HepG2 (cell line): Measurements from ENCODE around the gene ASH1L. TPM values are rescaled to one million over a fixed set of nuclear protein-coding genes. Genes with fewer than 3 reads are reported as not detected.

Experiments used
- ARID2 ChIP-seq: sonication (generic); formaldehyde crosslinking; IDR thresholded peaks from 2 replicates; pipeline ENCODE4 v1.8.1; 2022; ENCODE audit warnings: mild to moderate bottlenecking, missing genetic modification reagents, borderline replicate concordance
- CREBL2 ChIP-seq: sonication (generic); formaldehyde crosslinking; IDR thresholded peaks from 2 replicates; pipeline ENCODE4 v1.8.1; 2023; ENCODE audit warnings: missing genetic modification reagents, mild to moderate bottlenecking, borderline replicate concordance
- HIC2 ChIP-seq: sonication (generic); formaldehyde crosslinking; IDR thresholded peaks from 2 replicates; pipeline ENCODE4 v1.9.0; 2022; ENCODE audit warnings: low read depth, missing genetic modification reagents
- PBX2 ChIP-seq: IDR thresholded peaks from 2 replicates; pipeline ENCODE4 v1.6.1; 2016; ENCODE audit warnings: control low read depth
- PCBP2 ChIP-seq: fragments of 200-400 bp; formaldehyde crosslinking; optimal IDR thresholded peaks from 2 replicates; pipeline ENCODE3; 2018; ENCODE audit warnings: low read length, low read depth; ENCODE audit not compliant: poor library complexity, severe bottlenecking
- ZNF432 ChIP-seq: sonication (generic); formaldehyde crosslinking; IDR thresholded peaks from 2 replicates; pipeline ENCODE4 v1.5.0; 2020; ENCODE audit warnings: missing genetic modification reagents, mild to moderate bottlenecking, borderline replicate concordance
- ZNF709 ChIP-seq: sonication (generic); formaldehyde crosslinking; IDR thresholded peaks from 2 replicates; pipeline ENCODE4 v1.5.0; 2020; ENCODE audit warnings: mild to moderate bottlenecking, missing genetic modification reagents
- ZNF747 ChIP-seq: sonication (generic); formaldehyde crosslinking; IDR thresholded peaks from 2 replicates; pipeline ENCODE4 v1.8.1; 2023; ENCODE audit warnings: missing genetic modification reagents, mild to moderate bottlenecking, borderline replicate concordance
- polyA plus RNA-seq, 8 experiments: library from polyadenylated mRNA; depleted of rRNA in 3 of 8; stranded (reverse) in 7 of 8; unstranded in 1 of 8; fragments of >200 nt; fragmentation: Illumina TruSeq in 4 of 8; extraction: Trizol in 4 of 8; gene quantifications; 2 replicates each; pipeline versions ENCODE4 v1.2.1 to v1.2.3, GENCODE V29; 2011 to 2016; ENCODE audit warnings: low read depth in 4 of 8, missing spikeins in 1 of 8, mixed read lengths in 1 of 8; ENCODE audit not compliant: insufficient read depth in 1 of 8
- total RNA-seq, 5 experiments: library from RNA; depleted of rRNA; stranded (reverse); fragments of >200 nt; fragmentation: Illumina TruSeq; extraction: Trizol; gene quantifications; 2 replicates each; pipeline ENCODE4 v1.2.3, GENCODE V29; 2016; ENCODE audit warnings: low read depth in 1 of 5
- TF ChIP-seq, protein P1 (sequence below): sonication (generic); formaldehyde crosslinking; IDR thresholded peaks from 2 replicates; pipeline ENCODE4 v1.5.0; 2020; ENCODE audit warnings: mild to moderate bottlenecking, missing genetic modification reagents
- TF ChIP-seq, protein P2 (sequence below): sonication (generic); formaldehyde crosslinking; IDR thresholded peaks from 2 replicates; pipeline ENCODE4 v1.4.0; 2020; ENCODE audit warnings: missing genetic modification reagents, borderline replicate concordance

Gene ASH1L
- total and polyA plus RNA-seq, 2 of the 13 experiments (the other 11 are each of a cell fraction or from before 2014, with no cell fraction given): 10.2 to 15.3 TPM

DNA sequence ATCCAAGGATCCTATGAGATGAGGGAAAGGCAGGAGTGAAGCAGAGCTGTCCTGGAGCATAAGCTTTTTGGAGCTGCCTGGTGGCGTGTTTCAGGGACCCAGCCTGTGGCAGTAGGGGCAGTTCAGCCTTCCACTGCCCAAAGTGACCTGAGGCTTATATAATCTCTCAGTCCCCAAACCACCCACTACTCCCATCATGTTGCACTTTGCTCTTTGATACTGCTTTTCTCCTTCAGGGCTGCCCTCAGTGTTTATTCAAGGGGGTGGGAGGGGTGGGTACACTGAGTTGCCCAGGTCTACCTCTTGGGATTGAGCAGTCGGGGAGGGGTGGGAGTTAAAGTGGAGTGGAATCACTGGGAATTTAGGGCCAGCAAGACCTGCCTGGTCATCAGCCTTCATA is 276.1 kb downstream of the ASH1L start (continued):
- TF ChIP-seq ZNF747 (no peak), ARID2 (CRISPR knock-in tag) (no peak), PBX2 (CRISPR knock-in tag) (no peak), CREBL2 (no peak), HIC2 (CRISPR knock-in tag) (peak; percentile 32; the same call in 1 of the 2 replicates), ZNF432 (no peak), ZNF709 (CRISPR knock-in tag) (no peak), PCBP2 (no peak)
- TF ChIP-seq, protein P1, sequence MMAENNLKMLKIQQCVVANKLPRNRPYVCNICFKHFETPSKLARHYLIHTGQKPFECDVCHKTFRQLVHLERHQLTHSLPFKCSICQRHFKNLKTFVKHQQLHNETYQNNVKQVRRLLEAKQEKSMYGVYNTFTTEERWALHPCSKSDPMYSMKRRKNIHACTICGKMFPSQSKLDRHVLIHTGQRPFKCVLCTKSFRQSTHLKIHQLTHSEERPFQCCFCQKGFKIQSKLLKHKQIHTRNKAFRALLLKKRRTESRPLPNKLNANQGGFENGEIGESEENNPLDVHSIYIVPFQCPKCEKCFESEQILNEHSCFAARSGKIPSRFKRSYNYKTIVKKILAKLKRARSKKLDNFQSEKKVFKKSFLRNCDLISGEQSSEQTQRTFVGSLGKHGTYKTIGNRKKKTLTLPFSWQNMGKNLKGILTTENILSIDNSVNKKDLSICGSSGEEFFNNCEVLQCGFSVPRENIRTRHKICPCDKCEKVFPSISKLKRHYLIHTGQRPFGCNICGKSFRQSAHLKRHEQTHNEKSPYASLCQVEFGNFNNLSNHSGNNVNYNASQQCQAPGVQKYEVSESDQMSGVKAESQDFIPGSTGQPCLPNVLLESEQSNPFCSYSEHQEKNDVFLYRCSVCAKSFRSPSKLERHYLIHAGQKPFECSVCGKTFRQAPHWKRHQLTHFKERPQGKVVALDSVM (CRISPR knock-in tag): no peak
- TF ChIP-seq, protein P2, sequence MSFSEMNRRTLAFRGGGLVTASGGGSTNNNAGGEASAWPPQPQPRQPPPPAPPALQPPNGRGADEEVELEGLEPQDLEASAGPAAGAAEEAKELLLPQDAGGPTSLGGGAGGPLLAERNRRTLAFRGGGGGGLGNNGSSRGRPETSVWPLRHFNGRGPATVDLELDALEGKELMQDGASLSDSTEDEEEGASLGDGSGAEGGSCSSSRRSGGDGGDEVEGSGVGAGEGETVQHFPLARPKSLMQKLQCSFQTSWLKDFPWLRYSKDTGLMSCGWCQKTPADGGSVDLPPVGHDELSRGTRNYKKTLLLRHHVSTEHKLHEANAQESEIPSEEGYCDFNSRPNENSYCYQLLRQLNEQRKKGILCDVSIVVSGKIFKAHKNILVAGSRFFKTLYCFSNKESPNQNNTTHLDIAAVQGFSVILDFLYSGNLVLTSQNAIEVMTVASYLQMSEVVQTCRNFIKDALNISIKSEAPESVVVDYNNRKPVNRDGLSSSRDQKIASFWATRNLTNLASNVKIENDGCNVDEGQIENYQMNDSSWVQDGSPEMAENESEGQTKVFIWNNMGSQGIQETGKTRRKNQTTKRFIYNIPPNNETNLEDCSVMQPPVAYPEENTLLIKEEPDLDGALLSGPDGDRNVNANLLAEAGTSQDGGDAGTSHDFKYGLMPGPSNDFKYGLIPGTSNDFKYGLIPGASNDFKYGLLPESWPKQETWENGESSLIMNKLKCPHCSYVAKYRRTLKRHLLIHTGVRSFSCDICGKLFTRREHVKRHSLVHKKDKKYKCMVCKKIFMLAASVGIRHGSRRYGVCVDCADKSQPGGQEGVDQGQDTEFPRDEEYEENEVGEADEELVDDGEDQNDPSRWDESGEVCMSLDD (CRISPR knock-in tag): no peak
